Measurements from ENCODE around the gene REEP5. TPM values are rescaled to one million over a fixed set of nuclear protein-coding genes. Genes with fewer than 3 reads are reported as not detected.
A peak's percentile ranks its signal among the peaks of the same experiment; 100 is the strongest.

Gene REEP5
- total RNA-seq, 1 experiment from 2014 or later = 65.2 TPM

DNA sequence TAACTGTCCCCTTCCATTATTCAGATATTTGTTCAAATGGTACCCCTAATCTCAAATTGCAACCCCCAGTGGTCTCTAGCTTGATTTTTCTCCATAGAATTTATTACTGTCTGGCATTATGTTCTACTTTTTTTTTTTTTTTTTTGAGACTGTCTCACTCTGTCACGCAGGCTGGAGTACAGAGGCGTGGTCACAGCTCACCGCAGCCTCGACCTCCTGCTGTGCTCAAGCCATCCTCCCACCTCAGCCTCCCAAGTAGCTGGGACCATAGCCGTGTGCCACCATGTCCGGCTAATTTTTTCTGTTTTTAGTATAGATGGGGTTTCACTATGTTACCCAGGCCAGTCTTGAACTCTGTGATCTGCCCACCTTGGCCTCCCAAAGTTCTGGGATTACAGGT is 2.0 kb upstream of the REEP5 start:
- ChIA-PET CTCF (interaction anchor here (0.7 to 1.1 kb wide), 2 partner anchors 373 to 503 kb away, joined by 3 to 5 read pairs; no protein-coding TSS in a partner anchor), POLR2A (interaction anchor here (0.7 kb wide), 1 partner anchor 10 kb away, joined by 3 read pairs; no protein-coding TSS in a partner anchor)
- TF ChIP-seq, protein P1, sequence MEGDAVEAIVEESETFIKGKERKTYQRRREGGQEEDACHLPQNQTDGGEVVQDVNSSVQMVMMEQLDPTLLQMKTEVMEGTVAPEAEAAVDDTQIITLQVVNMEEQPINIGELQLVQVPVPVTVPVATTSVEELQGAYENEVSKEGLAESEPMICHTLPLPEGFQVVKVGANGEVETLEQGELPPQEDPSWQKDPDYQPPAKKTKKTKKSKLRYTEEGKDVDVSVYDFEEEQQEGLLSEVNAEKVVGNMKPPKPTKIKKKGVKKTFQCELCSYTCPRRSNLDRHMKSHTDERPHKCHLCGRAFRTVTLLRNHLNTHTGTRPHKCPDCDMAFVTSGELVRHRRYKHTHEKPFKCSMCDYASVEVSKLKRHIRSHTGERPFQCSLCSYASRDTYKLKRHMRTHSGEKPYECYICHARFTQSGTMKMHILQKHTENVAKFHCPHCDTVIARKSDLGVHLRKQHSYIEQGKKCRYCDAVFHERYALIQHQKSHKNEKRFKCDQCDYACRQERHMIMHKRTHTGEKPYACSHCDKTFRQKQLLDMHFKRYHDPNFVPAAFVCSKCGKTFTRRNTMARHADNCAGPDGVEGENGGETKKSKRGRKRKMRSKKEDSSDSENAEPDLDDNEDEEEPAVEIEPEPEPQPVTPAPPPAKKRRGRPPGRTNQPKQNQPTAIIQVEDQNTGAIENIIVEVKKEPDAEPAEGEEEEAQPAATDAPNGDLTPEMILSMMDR (IDR thresholded peaks at IDR 0.05; ENCODE audit: unreplicated experiment) = no peak
- intact Hi-C loops (cut with micrococcal nuclease) = loop anchor here (5.0 kb wide), 2 partner anchors 47 to 62 kb away; partner anchors contain the start of gene SRP19
- Mint-ChIP-seq H3K27ac (ENCODE audit: low read depth, unreplicated experiment) (no peak overlapping the region), H3K27me3 (ENCODE audit: insufficient read depth, unreplicated experiment) (no peaks in the 10 kb centered on the region), H3K4me3 (ENCODE audit: unreplicated experiment) (no peak overlapping the region), H3K4me1 (ENCODE audit: insufficient read depth, unreplicated experiment) (peaks cover 14% of the 10 kb centered on the region), H3K36me3 (ENCODE audit: insufficient read depth, unreplicated experiment) (peaks cover 12% of the 10 kb centered on the region), H3K9me3 (ENCODE audit: unreplicated experiment) (no peaks in the 10 kb centered on the region)
- no peak for DNase-seq (ENCODE audit: unreplicated experiment)
- no TSS peak for BruUV-seq (replicated peaks)

DNA sequence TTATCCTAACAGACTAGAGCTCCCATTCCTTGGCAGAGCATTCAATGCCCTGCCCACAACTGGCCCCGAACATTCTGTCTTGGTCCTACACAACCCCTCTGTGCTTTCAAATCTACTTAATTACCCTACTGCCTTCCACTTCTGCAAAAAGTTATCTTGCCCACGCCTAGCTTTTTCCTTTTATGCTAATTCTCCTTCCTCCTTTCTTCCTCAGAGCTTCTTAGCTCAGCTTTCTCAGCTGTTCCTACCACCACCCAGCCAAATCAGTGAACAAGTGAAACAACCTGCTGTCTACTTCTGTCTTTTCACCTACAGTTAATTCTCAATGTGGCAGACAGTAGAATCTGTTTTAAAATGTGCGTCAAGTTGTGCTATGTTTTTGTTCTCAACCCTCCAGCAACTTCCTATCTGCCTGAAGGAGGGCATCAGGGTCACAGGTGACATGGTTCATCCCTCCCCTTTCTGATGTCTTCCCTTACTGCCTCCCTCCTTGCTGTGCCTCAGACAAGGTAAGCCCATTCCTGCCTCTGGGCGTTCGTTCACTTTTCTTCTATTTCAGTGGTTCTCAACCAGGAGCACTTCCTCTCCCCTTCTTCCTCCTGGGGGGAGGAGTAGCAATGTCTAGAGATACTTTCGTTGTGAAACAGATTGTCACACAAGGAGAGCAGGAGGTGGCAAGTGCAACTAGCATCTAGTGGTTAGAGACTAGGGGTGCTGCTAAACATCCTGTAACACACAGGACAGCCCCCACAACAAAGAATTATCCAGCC is 1.3 kb upstream of the REEP5 start:
- POLR2A ChIA-PET = interaction anchor here (3.1 to 4.2 kb wide), 3 partner anchors 52 to 62 kb away, joined by 18 to 26 read pairs (median 19); partner anchors contain the start of genes DCP2 and SRP19
- H3K36me3 Mint-ChIP-seq (ENCODE audit: insufficient read depth, unreplicated experiment) = peaks cover 13% of the 10 kb centered on the region
- CTCF ChIA-PET = interaction anchor here (0.5 to 1.2 kb wide), 14 partner anchors 9 to 502 kb away, joined by 3 to 6 read pairs (median 3); no protein-coding TSS in a partner anchor
- H3K4me3 Mint-ChIP-seq (ENCODE audit: unreplicated experiment) = peak overlapping the region; percentile 99
- no peaks in the 10 kb centered on the region for H3K27me3 Mint-ChIP-seq (ENCODE audit: insufficient read depth, unreplicated experiment)
- TF ChIP-seq, protein P1 (IDR thresholded peaks at IDR 0.05; ENCODE audit: unreplicated experiment) = no peak
- BruUV-seq (replicated peaks) = no TSS peak
- intact Hi-C loops (cut with micrococcal nuclease) = loop anchor here (5.0 kb wide), 2 partner anchors 46 to 61 kb away; partner anchors contain the start of gene SRP19
- H3K9me3 Mint-ChIP-seq (ENCODE audit: unreplicated experiment) = no peaks in the 10 kb centered on the region
- no peak for DNase-seq (ENCODE audit: unreplicated experiment)
- H3K4me1 Mint-ChIP-seq (ENCODE audit: insufficient read depth, unreplicated experiment) = peaks cover 18% of the 10 kb centered on the region
- no peak overlapping the region for H3K27ac Mint-ChIP-seq (ENCODE audit: low read depth, unreplicated experiment)

DNA sequence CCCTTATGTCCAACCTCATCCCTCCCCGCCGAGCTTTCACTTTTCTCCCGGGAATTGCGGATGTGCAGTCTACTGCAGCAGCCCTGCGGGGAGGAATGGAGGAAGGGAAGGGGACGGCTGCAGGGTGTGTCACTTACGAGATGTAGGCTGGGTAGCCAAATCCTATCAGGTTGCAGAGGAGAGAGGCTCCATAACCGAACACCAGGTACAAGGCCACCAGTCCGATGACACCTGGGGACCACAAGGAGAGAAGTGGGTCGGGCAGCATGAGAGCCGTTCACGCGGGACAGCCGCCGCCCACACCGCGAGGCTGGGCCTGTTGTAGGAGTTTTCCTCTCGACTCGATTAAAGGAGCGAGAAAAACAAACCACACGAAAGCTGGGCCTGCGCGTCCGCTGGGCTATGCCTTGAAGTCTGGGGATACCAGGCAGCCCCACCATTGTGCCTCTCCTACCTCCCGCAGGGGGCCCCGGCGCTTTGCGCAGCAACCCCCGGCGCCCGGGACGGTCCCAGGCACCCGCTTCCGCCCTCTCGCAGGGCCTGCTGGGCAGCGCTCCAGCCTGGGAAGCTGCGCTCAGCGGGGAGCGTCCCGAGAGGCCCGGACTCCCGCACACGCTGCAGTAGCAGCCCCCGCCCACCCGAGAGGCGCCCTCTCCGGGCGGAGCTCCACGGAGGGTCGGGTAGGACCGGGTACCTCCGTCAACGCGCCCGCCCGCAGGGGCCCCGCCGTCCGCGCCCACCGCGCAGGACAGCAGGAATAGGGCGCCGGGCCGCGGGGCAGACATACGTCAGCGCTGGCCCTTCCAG is 798 bp downstream of the REEP5 start:
- H3K27me3 Mint-ChIP-seq (ENCODE audit: insufficient read depth, unreplicated experiment) = no peaks in the 10 kb centered on the region
- peaks cover 23% of the 10 kb centered on the region for H3K4me1 Mint-ChIP-seq (ENCODE audit: insufficient read depth, unreplicated experiment)
- ChIA-PET POLR2A (interaction anchor here (0.6 to 4.2 kb wide), 22 partner anchors 9 to 237 kb away, joined by 3 to 26 read pairs (median 4); partner anchors contain the start of genes APC, DCP2 and SRP19), CTCF (interaction anchor here (0.5 to 2.3 kb wide), 17 partner anchors 8 to 593 kb away, joined by 3 to 10 read pairs (median 4); partner anchors contain the start of gene YTHDC2)
- H3K4me3 Mint-ChIP-seq (ENCODE audit: unreplicated experiment) = peak overlapping the region; percentile 99
- peak; percentile 73 for DNase-seq (ENCODE audit: unreplicated experiment)
- peak overlapping the region; percentile 98 for H3K27ac Mint-ChIP-seq (ENCODE audit: low read depth, unreplicated experiment)
- TF ChIP-seq, protein P1 (IDR thresholded peaks at IDR 0.05; ENCODE audit: unreplicated experiment) = no peak
- no TSS peak for BruUV-seq (replicated peaks)
- H3K36me3 Mint-ChIP-seq (ENCODE audit: insufficient read depth, unreplicated experiment) = peaks cover 27% of the 10 kb centered on the region
- intact Hi-C loops (cut with micrococcal nuclease) = loop anchor here (1.0 to 5.0 kb wide), 3 partner anchors 43 to 59 kb away; partner anchors contain the start of gene SRP19
- no peaks in the 10 kb centered on the region for H3K9me3 Mint-ChIP-seq (ENCODE audit: unreplicated experiment)
